ENCODE measurements around the gene ZBTB21.

DNA sequence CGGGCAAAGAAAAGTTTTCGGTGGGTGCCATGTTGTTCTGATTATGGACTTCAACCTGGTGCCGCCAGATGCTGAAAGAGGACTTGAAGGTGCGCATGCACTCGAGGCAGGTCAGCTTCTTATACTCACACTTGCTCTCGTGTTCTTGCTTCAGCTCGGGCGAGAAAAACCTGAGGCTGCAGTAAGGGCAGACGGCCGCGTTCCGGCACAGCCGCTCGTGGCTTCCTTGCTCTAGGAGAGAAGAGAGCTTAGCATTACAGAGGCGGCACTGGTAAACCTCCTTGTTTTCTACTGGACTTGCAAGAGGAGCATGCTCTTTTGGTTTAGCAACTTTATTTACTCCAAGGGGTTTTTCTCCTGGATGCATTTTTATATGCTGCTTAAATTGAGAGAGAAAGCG is 18.5 kb downstream of the ZBTB21 start:
- TF ChIP-seq, protein P1, sequence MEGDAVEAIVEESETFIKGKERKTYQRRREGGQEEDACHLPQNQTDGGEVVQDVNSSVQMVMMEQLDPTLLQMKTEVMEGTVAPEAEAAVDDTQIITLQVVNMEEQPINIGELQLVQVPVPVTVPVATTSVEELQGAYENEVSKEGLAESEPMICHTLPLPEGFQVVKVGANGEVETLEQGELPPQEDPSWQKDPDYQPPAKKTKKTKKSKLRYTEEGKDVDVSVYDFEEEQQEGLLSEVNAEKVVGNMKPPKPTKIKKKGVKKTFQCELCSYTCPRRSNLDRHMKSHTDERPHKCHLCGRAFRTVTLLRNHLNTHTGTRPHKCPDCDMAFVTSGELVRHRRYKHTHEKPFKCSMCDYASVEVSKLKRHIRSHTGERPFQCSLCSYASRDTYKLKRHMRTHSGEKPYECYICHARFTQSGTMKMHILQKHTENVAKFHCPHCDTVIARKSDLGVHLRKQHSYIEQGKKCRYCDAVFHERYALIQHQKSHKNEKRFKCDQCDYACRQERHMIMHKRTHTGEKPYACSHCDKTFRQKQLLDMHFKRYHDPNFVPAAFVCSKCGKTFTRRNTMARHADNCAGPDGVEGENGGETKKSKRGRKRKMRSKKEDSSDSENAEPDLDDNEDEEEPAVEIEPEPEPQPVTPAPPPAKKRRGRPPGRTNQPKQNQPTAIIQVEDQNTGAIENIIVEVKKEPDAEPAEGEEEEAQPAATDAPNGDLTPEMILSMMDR (IDR thresholded peaks at IDR 0.05) = no peak
- no peak for TF ChIP-seq EP300 (IDR thresholded peaks at IDR 0.05)

Measured in esophagus muscularis mucosa (tissue), 3 donors.